DOHH2 (cell line): ENCODE data around the gene SPESP1.

Experiments
- H3F3A ChIP-seq: fragments of 200-600 bp; sonication (generic), shearing (Covaris generic); 2 replicates; pipeline ENCODE4 v1.6.0; 2016; ENCODE audit warnings: antibody characterized with exemption, mild to moderate bottlenecking; ENCODE audit not compliant: control insufficient read depth, insufficient read depth
- H3K27ac ChIP-seq: fragments of 200-600 bp; sonication (generic); 2 replicates; pipeline ENCODE4 v1.5.1; 2014; ENCODE audit warnings: low read depth, mild to moderate bottlenecking, low read length, moderate library complexity
- H3K27me3 ChIP-seq: fragments of 200-600 bp; sonication (generic); 2 replicates; pipeline ENCODE4 v1.6.1; 2014; ENCODE audit warnings: mild to moderate bottlenecking, low read length, mixed read lengths; ENCODE audit not compliant: control insufficient read depth
- H3K36me3 ChIP-seq: fragments of 200-600 bp; sonication (generic); 2 replicates; pipeline ENCODE4 v1.6.1; 2014; ENCODE audit warnings: mild to moderate bottlenecking, low read length, moderate library complexity, mixed read lengths; ENCODE audit not compliant: control insufficient read depth
- H3K4me1 ChIP-seq: fragments of 200-600 bp; sonication (generic); 2 replicates; pipeline ENCODE4 v1.6.1; 2014; ENCODE audit warnings: mild to moderate bottlenecking, low read length, mixed read lengths; ENCODE audit not compliant: control insufficient read depth
- H3K4me2 ChIP-seq: fragments of 200-600 bp; sonication (generic); 2 replicates; pipeline ENCODE4 v1.6.0; 2014; ENCODE audit warnings: mild to moderate bottlenecking, low read length, moderate library complexity
- H3K4me3 ChIP-seq: fragments of 200-600 bp; sonication (generic); 2 replicates; pipeline ENCODE4 v1.5.1; 2014; ENCODE audit warnings: mild to moderate bottlenecking, low read length, mixed read lengths
- H3K79me2 ChIP-seq: fragments of 200-600 bp; sonication (generic); 2 replicates; pipeline ENCODE4 v1.6.1; 2014; ENCODE audit warnings: mild to moderate bottlenecking, low read length, mixed read lengths; ENCODE audit not compliant: control insufficient read depth
- H3K9me2 ChIP-seq: fragments of 200-600 bp; sonication (generic); replicated peaks from 2 replicates; pipeline ENCODE4 v1.6.1; 2014; ENCODE audit warnings: mild to moderate bottlenecking, low read length, mixed read lengths; ENCODE audit not compliant: control insufficient read depth
- H3K9me3 ChIP-seq: fragments of 200-600 bp; sonication (generic); 2 replicates; pipeline ENCODE4 v1.6.1; 2014; ENCODE audit warnings: antibody characterized with exemption, low read length, mixed read lengths; ENCODE audit not compliant: control insufficient read depth, insufficient read depth
- H4K20me1 ChIP-seq: fragments of 200-600 bp; sonication (generic); 2 replicates; pipeline ENCODE4 v1.6.0; 2014; ENCODE audit warnings: low read depth, mild to moderate bottlenecking, antibody characterized with exemption, low read length, moderate library complexity; ENCODE audit not compliant: control insufficient read depth, insufficient read depth
- EZH2phosphoT487 ChIP-seq: fragments of 200-600 bp; sonication (generic); IDR thresholded peaks from 2 replicates; pipeline ENCODE4 v1.6.1; 2017; ENCODE audit warnings: borderline replicate concordance, mild to moderate bottlenecking, antibody characterized with exemption, low read length, moderate library complexity, mixed read lengths
- TF ChIP-seq, protein P1 (sequence below): fragments of 200-600 bp; sonication (generic); IDR thresholded peaks from one replicate; pipeline ENCODE4 v1.5.1; 2014; ENCODE audit warnings: antibody characterized with exemption, mild to moderate bottlenecking, low read depth, low read length; ENCODE audit not compliant: poor library complexity, severe bottlenecking

The SPESP1 gene

DNA sequence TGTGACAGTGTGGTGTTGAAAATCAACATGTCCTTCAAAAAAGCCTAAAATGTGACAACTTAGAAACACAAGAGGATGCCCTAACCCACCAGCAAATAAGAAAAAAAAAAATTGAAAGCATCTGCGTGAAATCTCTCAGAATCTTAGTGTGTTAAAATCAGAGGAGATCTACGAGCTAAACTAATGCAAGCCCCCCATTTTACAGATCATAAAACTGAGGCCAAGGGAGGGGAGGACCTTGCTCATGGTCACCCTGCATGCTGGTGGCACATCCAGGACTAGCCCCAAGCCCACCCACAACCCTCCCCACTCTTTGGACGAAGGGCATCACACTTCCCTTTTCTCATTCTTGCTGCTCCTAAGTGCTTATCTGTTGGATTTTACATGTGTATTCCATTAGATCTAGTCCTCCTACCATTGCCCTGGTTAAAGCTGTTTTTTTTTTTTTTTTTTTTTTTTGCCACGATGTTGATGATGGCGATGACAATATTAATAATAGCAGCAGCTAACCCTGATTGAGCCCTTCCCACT is 55.1 kb downstream of the SPESP1 start:
- TF ChIP-seq, protein P1, sequence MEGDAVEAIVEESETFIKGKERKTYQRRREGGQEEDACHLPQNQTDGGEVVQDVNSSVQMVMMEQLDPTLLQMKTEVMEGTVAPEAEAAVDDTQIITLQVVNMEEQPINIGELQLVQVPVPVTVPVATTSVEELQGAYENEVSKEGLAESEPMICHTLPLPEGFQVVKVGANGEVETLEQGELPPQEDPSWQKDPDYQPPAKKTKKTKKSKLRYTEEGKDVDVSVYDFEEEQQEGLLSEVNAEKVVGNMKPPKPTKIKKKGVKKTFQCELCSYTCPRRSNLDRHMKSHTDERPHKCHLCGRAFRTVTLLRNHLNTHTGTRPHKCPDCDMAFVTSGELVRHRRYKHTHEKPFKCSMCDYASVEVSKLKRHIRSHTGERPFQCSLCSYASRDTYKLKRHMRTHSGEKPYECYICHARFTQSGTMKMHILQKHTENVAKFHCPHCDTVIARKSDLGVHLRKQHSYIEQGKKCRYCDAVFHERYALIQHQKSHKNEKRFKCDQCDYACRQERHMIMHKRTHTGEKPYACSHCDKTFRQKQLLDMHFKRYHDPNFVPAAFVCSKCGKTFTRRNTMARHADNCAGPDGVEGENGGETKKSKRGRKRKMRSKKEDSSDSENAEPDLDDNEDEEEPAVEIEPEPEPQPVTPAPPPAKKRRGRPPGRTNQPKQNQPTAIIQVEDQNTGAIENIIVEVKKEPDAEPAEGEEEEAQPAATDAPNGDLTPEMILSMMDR = no peak
- H3K4me3 ChIP-seq = no peak overlapping the region
- H3K27me3 ChIP-seq = peaks cover 6% of the 10 kb centered on the region; the same call in 1 of the 2 replicates
- no peaks in the 10 kb centered on the region for H3K79me2 ChIP-seq
- H3K4me2 ChIP-seq = no peak overlapping the region
- no peaks in the 10 kb centered on the region for H3K9me3 ChIP-seq
- H3K9me2 ChIP-seq = no peaks in the 10 kb centered on the region
- no peaks in the 10 kb centered on the region for H3K36me3 ChIP-seq
- no peaks in the 10 kb centered on the region for H3K4me1 ChIP-seq
- H3K27ac ChIP-seq = no peak overlapping the region
- H4K20me1 ChIP-seq = no peaks in the 10 kb centered on the region
- no peaks in the 10 kb centered on the region for H3F3A ChIP-seq

DNA sequence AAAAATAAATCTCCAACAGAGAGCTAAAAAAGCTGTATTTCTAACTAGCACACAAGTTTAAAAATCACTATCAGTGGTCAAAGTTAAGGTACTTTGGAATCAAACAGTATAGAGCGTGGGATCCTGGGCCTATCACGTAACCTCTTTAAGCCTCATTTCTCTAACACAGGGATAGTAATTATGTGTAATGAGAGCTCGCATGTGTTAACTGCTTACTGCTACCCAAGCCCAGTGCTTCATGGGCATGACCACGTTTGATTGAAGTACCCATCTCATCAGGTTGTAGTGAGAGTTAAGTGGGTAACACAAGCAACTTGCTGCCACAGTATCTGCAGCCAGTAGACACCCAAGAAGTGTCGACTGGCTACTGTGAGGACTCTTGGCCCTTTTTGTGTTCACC is 56.0 kb downstream of the SPESP1 start:
- H3K36me3 ChIP-seq = no peaks in the 10 kb centered on the region
- TF ChIP-seq EZH2phosphoT487 = no peak
- TF ChIP-seq, protein P1 = no peak
- no peaks in the 10 kb centered on the region for H4K20me1 ChIP-seq

DNA sequence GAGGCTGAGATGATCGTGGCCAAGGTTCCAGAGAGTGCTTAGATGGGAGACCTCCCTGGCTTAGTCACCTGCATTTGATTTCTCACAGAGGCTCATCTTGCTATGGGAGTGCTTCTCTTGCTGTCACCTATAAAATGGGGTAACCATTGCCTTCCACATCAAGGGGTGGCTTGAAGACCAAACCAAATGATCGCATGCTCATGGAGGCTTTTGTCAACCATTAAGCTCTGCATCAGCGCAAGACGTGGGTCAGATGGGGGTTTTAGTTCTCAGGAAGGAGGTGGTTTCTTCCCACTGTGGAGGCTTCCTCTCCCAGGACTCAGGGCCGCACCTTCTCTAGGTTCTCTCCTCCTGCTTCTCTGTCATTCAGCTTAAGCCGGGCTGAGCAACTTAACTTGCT is 56.8 kb downstream of the SPESP1 start:
- H3K4me3 ChIP-seq = no peak overlapping the region
- H3K4me1 ChIP-seq = no peaks in the 10 kb centered on the region

More for the DNA sequence above, 56.0 kb downstream of the SPESP1 start:
- H3K27me3 ChIP-seq = peaks cover 5% of the 10 kb centered on the region; the same call in 1 of the 2 replicates
- H3F3A ChIP-seq = no peaks in the 10 kb centered on the region
- no peaks in the 10 kb centered on the region for H3K9me2 ChIP-seq
- no peaks in the 10 kb centered on the region for H3K4me1 ChIP-seq
- H3K4me2 ChIP-seq = no peak overlapping the region
- no peaks in the 10 kb centered on the region for H3K9me3 ChIP-seq
- no peak overlapping the region for H3K4me3 ChIP-seq
- H3K27ac ChIP-seq = no peak overlapping the region
- no peaks in the 10 kb centered on the region for H3K79me2 ChIP-seq

More for the DNA sequence above, 56.8 kb downstream of the SPESP1 start:
- Histone ChIP-seq H3K9me3 (no peaks in the 10 kb centered on the region), H4K20me1 (no peaks in the 10 kb centered on the region), H3K36me3 (no peaks in the 10 kb centered on the region), H3K9me2 (no peaks in the 10 kb centered on the region), H3K27me3 (peaks cover 6% of the 10 kb centered on the region; the same call in 1 of the 2 replicates), H3K27ac (no peak overlapping the region), H3F3A (no peaks in the 10 kb centered on the region), H3K4me2 (no peak overlapping the region), H3K79me2 (no peaks in the 10 kb centered on the region)
- TF ChIP-seq, protein P1 = no peak
- TF ChIP-seq EZH2phosphoT487 = no peak
